GM10248 (cell line): ENCODE data around the gene PROK2.

Source experiments
- CTCF ChIA-PET: fragments of 300-600 bp; sonication (Branson Sonifier 250); formaldehyde crosslinking; extraction: SDS; loops from one replicate; lab custom pipeline; 2021; ENCODE audit warnings: antibody characterized with exemption; lab: Yijun Ruan, JAX
- POLR2A ChIA-PET: fragments of 350-650 bp; sonication (Branson Sonifier 250); formaldehyde crosslinking; extraction: SDS; loops from one replicate; lab custom pipeline; 2020; ENCODE audit warnings: antibody characterized with exemption; lab: Yijun Ruan, JAX
- DNase-seq: peaks from one replicate; pipeline ENCODE4 v3.0.0; 2012; ENCODE audit errors: extremely low spot score
- TF ChIP-seq, protein P1 (sequence below): IDR thresholded peaks from 2 replicates; pipeline ENCODE4 v1.5.1; 2012; ENCODE audit warnings: mild to moderate bottlenecking, low read depth; ENCODE audit errors: extremely low read depth, missing control alignments, control extremely low read depth

Gene PROK2

GRCh38 chr3:71784201-71784913 is 591 bp downstream of the PROK2 start:
- POLR2A ChIA-PET, result no interaction called here
- TF ChIP-seq, protein P1, sequence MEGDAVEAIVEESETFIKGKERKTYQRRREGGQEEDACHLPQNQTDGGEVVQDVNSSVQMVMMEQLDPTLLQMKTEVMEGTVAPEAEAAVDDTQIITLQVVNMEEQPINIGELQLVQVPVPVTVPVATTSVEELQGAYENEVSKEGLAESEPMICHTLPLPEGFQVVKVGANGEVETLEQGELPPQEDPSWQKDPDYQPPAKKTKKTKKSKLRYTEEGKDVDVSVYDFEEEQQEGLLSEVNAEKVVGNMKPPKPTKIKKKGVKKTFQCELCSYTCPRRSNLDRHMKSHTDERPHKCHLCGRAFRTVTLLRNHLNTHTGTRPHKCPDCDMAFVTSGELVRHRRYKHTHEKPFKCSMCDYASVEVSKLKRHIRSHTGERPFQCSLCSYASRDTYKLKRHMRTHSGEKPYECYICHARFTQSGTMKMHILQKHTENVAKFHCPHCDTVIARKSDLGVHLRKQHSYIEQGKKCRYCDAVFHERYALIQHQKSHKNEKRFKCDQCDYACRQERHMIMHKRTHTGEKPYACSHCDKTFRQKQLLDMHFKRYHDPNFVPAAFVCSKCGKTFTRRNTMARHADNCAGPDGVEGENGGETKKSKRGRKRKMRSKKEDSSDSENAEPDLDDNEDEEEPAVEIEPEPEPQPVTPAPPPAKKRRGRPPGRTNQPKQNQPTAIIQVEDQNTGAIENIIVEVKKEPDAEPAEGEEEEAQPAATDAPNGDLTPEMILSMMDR, result no peak
- DNase-seq, result no peak
- CTCF ChIA-PET, result no interaction called here

DNA sequence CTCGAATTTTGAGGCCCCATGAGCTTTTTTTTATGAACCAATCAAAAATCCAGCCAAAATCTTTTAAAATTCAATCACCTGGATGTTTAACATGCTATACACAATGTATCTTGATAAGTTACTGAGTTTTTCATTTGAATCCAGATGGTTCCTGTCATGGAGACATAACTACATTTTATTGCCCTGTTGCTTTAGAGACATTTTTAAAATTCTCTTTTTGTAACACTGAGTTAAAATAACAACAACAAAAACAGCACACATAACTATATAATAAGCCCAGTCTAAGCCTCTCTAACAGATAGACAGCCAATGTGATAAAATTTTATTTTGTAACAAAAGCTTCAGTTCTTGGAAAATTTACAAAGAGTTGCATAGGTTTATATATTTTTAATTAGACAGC is 1.8 kb downstream of the PROK2 start:
- DNase-seq, result no peak
- TF ChIP-seq, protein P1, result no peak
- ChIA-PET POLR2A (no interaction called here), CTCF (no interaction called here)

DNA sequence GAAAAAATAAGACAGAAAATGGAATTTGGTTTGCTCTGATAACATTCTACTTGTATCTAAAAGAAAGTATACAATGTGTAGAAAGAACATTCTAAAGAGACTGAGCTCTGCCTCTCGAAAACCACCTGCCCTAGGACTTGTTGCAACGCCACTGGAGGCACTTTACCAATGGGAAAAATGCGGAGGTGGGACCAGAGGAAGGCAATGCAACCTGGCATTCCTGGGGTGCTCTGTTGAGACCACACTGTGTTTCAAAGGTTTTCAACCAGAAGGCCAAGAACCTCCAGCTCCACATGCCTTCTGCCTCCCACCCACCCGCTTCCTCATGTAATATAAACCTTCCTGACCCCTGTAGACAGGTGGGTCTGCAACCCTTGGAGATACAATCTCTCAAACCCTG is 4.5 kb downstream of the PROK2 start:
- TF ChIP-seq, protein P1, result no peak
- ChIA-PET CTCF (interaction anchor here (1.0 kb wide), 1 partner anchor 22 kb away, joined by 3 read pairs; no protein-coding TSS in a partner anchor), POLR2A (no interaction called here)
- no peak for DNase-seq

GRCh38 chr3:71779674-71780377 is 5.1 kb downstream of the PROK2 start:
- POLR2A ChIA-PET, result no interaction called here
- TF ChIP-seq, protein P1, result no peak

GRCh38 chr3:71778353-71778752 is 6.6 kb downstream of the PROK2 start:
- ChIA-PET POLR2A (no interaction called here), CTCF (no interaction called here)
- no peak for DNase-seq
- TF ChIP-seq, protein P1, result no peak

More at GRCh38 chr3:71779674-71780377, 5.1 kb downstream of the PROK2 start:
- CTCF ChIA-PET, result interaction anchor here (1.0 kb wide), 1 partner anchor 23 kb away, joined by 3 read pairs; no protein-coding TSS in a partner anchor
- no peak for DNase-seq

DNA sequence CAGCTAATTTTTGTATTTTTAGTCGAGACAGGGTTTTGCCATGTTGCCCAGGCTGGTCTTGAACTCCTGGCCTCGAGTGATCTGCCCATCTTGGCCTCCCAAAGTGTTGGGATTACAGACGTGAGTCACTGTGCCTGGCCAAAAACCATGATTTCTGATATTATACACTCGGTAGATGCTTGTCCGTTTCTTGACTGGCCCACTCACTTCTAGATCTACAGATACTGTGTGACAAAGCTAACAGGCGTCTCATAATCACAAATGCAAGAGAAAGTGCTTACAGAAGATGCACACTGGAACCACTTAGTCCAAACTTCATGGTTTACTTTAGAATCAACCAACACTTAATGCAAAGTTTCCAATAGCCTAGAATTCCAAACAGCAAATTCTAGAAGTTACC is 8.4 kb downstream of the PROK2 start:
- ChIA-PET POLR2A (no interaction called here), CTCF (no interaction called here)
- DNase-seq, result no peak
- TF ChIP-seq, protein P1, result no peak
